CD4-positive, alpha-beta T cell treated with Interleukin-2 at 100 ng/mL for 4 hours (primary cell): Measurements from ENCODE around the gene C1orf159.

Experiments
- DNase-seq: peaks from one replicate; pipeline ENCODE4 v3.0.0-alpha.2; 2020; ENCODE audit warnings: low spot score

C1orf159 gene

DNA sequence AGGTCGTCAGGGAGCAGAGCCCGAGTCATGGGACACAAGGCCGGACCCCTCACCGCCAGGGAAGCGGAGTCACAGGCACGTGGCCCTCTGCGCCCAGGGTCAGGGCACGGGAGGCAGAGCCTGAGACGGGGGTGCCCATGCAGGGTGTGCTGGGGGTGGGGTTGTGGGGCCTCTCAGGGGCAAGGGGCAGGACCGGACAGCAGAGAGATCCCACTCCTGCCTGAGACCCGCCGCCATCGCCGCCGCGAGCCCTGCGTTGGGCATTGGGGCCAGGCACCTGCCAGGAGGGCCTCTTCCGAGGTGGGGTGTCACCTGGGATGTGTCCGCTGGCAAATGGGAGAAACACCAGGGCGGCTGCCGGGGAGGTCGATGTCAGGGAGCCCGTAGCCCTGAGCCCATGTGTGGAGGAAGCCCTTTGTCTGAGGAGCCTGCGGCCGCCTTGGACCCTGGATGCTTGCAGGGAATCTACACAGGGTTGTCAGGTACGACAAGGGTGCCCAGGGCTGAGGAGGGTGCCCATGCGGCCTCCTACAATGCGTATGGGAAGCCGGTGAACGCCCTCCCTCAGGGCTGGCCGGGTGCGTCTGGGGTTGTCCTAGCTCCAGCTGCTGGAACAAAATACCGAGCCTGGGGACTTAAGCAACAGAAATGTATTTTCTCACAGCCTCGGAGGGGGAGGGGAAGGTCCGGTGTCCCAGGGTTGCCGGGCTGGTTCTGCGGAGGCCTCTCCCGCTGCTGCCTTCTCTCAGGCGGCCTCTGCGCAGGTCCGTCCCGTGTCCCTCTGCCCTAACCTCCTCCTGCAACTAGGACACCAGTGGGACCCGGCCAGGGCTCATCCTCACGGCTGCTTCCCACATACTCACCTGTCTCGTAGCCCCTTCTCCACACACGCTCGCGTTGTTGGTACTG is 16.4 kb upstream of the C1orf159 start:
- DNase-seq = no peak

DNA sequence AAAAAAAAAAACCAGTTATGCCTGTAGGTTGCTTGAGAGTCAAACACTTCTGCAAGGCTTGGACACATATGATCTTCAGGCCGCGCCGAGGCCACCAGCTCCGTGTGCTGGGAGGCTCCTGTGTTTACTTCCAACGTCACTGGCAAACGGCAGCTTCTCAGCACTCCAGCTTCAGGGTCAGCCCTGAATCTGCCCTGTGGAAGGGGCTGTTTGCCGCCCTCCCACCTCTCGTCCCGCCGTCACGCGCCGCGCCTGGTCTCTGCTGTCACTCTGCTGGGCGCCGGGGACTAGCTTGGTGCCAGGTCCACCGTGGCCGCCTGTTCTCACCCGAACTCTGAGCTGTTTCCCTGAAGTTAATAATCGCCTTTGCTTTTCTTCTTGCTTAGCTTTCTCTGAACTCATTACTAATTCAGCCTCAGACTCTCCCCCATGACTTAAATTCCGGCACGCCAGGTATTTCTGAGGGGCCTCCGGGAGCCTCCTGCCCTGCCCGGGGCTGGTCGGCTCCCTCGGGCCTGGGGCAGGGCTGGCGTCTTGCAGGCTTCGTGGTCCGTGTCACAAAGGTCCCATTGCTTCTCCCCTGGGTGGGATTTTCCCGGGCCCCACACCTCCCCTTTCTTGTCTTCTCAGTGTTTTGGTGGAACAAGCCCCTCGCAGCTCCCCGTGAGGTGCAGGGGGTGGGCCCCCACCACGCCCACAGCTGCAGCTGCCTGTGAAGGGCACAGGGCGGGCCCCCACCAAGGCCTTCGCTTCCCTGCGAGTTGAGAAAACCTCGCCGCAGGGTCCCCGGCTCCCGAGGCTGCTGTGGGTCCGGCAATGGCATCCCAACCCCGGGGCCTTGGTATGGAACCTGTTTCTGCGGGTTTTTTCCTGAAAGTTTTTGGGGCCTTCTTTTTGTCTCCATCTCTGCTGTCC is 14.6 kb upstream of the C1orf159 start:
- DNase-seq = no peak

DNA sequence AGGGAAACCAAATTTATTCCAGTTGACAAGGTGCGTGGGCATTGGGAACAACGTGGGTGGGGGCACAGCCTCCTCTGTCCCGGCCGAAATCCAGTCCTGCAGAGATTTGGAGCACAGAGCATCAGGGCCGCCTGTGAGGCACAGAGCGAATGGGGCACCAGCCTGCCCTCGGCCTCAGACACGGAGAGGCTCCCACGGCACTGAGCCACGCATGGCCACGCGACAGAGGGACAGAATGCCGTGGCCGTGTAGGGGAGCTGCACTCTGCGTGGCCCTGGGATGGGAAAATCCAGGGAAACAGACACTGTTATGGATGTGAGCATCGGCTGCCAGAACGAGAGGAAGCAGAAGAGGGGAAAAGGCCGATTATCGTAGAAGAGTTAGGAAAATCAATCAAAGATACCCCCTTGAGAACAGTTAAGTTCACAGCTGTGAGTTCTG is 13.5 kb upstream of the C1orf159 start:
- no peak for DNase-seq

DNA sequence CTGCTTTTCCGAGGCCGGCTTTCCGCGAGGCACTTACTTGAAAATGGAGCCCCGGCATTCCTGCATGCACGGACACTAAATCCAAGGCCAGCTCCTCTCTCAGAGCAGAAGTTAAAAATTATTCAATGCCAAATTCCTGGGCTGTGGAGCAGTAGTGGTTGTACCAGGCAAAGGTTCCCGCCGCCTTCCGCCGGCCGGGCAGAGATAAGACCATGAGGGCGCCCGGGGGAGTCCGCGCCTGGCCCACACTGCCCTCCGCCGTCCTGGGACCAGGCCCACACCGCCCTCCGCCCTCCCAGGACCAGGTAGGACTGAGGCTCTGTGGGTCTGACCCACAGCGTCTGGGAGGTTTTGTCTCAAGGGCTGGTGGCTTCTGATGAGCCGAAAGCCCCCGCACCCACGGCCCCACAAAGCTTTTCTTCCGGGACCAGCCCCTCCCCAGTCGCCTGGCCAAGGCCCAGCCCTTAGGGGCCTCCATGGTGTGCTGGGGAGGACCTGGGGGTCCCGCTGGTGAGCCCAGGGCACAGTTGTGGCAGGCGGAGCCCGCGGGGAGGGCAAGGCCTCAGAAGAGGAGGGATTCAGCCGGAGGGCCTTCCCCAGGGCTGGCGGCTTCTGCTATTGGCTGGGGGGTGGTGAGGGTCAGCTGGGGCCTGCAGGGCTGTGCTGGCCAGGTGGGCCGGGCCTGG is 12.7 kb upstream of the C1orf159 start:
- DNase-seq = no peak

DNA sequence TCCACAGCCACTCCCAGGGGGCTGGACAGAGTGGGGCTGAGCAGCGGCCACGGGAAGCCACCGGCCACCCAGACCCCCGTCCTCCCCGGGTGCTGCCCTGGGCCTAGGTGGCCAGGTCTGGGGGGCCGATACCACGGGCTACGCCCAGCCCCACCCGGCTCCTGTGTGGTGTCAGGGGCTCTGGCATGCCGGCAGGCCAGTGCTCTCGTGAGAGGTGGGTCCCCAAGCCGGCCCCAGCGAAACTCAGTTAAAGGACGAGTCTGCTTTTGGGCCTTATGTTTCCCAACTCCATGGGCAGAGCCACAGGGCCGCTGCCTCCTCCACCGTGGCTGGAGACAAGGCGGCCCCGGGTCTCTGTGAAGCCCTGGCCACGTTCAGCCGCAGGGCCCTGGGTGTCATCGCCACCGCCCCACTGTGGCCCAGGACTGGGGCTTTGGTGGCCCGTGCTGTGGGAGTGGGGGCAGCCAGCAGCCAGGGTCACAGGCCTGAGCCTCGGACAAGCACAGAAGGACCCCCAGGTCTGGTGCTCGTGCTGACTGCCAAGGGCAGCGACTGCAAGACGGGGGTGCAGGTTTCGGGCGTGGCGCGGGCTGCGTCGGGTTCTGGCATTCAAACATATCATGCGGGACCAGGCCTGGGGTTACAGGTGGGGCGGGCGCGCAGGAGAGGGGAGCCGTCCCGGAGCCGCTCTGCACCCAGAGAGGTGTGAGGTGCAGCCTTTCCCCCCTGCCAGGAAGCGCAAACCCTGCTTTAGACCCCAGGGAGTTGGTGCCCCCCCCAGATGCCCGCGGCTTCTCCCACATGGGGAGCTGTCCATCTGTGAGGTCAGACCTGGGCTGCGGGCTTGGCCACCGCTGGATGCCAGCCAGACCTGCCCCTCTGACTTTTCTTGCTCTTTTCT is 11.9 kb upstream of the C1orf159 start:
- no peak for DNase-seq

DNA sequence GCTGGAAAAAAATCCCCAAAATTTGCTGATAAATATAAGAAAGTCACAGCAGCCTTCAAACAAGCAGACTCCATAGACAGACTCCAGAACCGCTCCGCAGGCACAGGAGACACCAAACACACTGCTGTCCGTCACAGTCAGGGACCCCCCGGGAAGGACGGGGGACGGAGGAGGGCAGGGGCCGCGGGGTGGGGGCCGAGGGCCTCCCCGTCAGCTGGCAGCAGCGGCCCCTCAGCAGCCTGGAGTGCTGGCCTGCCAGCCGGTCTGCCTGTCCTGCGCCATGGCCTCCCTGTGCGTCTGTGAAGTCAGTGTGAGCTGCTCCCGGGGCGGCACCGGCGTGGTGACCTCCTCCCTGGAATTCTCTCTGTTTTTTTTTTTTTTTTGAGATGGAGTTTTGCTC is 10.1 kb upstream of the C1orf159 start:
- DNase-seq = no peak

DNA sequence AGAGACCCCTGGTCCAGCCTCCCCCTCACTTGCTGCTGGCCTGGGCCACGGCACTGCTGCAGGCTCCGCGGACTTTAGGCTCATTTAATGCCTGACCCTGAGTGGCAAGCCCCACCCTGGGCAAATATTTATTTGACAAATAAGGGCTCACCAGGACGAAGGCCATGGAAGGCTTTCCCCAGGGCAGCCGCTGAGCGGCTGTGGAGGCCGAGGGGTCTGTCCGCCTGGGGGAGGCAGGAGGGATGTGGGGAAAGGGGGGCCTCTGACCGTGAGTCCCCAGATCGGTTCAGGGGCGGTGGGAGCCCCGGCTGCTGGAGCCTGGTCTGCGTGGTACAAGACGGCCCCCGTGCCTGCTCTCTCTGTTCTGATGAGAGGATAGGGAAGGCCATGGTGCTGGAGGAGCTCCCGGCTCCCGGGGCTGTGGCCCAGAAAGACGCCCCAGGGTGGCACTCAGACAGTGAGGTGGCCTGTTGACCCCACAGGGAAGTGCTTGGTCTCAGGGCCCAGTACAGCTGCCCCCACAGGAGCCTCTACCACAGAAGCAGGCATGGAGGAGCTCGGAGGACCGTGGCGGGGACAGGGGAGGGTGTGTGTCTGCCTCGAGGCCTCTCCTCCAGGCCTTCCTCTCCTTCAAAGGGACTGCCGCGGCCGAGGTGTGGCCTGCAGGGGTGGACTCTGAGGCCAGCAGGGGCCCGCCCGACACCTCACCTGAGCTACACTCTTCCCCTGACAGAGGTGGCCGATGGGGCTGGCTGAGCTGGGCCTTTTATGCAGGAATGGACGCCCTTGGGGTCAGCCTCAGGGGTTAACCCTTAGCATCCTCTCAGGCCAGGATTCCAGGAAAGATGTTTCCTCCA is 9.1 kb upstream of the C1orf159 start:
- no peak for DNase-seq

DNA sequence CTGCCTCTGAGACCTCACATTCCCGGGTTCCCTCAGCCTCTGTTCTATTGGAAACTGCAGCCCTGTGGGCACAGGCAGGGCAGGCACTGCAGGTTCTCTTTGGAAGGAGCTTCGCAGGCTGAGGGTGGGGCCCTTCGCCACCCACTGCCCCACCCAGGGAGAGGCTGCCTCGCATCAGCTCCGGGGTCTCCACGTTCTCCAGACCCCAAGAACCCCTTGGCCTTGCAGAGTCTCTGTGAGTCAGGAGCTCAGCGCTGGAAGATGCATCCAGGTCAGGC is 8.6 kb upstream of the C1orf159 start:
- no peak for DNase-seq

DNA sequence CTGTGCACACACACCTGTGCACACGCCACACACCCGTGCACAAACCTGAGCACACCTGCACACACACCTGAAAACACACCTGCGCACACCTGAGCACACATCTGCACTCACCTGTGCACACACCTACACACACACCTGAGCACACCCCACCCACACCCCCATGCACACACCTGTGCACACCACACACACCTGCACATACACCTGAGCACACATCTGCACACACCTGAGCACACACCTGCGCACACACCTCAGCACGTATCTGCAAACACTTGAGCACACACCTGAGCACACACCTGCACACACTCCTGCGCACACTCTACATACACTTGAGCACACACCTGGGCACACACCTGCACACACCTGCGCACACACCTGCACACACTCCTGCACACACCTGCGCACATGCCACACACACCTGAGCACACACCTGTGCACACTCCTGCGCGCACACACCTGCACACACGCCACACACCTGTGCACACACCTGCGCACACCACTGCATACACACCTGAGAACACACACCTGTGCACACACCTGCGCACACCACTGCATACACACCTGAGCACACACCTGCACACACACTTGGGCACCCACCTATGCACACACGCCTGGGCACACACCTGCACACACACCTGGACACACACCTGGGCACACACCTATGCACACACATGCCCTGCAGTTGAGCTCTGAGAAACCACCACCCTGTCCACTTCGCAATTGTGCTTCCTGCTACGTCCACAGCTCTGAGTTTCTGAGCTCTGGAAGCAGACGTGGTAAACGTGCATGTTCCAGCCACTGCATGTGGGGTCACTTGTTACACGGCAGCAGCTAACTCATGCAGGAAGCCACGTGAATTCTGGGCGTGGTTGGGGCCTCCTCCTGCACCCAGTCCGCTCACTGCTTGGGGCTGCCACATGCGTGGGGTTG is 8.0 kb upstream of the C1orf159 start:
- no peak for DNase-seq

DNA sequence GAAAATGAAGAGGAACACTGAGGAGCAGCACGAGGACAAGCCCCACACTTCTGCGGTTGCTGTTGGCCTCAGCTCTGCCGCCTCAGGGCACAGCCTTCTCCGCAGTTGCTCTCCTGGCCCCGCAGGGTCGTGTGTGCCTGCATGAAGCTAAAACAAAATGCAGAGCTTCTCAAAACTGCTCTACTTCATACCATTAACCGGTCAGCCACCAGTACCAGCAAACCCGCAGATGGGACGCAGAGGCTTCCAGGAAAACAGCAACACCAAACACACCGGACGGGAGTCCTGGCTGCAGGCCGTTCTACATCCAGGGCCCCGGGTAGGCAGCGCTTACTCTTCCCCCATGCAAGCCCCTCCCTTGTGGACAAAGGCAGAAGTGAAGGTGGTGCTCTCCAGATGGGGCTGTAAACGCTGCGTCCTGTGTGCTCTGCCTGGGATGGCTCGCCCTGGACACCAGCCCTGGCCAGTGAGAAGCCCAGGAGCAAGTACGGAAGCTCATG is 7.1 kb upstream of the C1orf159 start:
- no peak for DNase-seq

DNA sequence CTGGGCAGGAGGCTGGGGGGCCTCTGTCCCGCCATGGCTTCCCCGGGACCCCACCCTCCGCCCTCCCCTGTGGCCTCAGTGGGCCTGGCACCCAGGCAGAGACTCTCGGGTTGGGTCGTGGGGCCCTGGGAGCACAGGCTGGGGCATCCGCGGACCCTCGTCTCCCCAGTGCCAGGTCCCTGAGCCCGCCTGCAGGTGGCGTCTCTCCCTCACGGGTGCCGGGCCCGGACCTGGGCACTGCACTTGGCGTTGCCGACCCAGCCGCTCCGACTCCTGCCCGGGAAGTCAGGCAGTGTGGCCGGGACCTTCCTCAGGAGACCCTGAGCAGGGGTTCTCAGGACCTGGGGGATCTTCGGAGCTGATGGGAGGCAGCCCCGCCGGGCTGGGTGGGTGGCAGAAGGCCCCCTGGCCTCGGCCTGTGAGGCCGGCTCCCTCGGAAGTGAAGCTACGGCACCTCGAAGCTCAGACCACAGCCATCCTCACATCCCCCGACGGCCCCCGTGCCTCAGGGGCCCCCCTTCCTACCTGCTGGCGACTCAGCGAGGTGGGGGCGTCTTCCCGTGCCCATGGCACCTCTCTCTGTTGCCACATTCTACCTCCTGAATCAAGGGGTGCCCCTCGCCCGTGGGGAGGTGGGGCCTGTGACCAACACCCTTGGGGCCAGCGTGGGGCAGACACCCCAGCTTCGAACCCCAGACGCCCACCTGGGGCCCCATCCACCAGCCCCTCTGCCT is 6.4 kb upstream of the C1orf159 start:
- peak; percentile 84 for DNase-seq

DNA sequence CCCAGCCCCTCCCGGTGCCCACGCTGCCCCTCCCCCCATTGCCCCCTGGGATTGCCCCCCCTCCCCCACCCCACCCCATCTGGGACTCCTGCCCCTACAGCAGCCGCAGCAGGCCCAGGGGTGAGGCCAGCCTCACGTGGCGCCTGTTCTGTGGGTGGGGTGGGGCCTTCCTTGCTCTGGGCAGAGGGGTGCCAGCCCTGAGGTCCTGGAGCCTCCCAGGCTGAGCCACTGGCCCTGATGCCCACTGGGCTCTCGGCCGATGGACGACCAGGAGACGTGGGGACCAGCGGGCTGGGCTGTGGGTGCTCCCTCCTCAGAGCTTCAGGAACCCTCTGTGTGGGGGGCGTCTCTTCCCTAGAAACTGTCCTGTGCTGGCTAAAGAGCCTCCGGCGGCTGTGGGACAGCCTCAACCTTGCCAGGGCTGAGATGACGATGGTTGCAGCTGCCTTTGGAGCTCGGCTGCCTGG is 5.8 kb upstream of the C1orf159 start:
- no peak for DNase-seq

DNA sequence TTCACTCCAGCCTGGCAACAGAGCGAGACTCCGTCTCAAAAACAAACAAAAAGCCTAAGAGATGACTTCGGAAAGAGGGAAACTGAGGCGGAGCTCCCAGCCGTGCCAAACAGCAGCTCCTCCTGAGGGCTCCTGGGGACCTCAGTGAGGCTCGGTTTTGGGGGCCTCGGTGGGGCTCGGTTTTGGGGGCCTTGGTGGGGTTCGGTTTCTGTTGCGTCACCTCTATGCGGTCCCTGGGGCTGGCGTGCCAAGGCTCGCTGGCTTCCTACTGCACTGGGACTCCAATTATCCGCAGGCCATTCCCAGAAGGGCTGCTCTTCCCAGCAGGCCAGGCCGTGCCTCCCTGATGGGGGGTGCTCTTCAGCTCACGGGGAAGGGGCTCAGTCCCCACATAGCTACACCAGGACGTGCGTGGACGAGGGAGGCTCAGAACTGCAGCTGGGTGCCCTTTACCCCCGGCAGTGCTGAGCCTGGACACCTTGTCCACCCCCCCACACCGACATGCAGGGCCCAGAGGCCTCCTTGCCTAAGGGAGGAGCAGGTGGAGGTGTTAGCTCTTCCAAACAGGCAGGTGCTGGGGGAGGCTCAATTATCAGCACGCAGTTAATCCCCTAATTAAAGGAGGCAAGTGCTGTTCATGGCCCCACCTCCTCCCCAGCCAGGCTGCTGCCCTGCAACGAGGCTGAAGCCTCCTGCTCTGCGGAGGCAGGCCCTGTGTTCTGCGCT is 5.1 kb upstream of the C1orf159 start:
- DNase-seq = no peak

DNA sequence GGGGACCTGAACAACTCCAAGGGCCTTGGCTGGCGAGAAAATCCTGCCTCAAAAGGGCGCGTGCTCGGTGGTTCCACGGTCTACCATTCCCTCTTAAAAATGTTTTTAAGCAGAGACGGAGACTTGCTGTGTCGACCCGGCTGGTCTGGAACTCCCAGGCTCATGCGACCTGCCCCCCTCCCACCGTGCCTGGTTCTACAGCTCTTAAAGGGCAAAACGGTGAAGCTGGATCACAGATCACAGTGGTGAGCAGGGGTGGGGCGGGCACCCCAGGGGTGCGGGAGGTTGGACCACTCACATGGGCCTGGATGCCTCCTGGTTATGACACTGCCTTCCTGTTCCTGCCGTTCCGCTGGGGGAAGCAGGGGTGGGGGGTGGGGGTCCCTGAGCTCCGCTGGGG is 4.2 kb upstream of the C1orf159 start:
- no peak for DNase-seq

DNA sequence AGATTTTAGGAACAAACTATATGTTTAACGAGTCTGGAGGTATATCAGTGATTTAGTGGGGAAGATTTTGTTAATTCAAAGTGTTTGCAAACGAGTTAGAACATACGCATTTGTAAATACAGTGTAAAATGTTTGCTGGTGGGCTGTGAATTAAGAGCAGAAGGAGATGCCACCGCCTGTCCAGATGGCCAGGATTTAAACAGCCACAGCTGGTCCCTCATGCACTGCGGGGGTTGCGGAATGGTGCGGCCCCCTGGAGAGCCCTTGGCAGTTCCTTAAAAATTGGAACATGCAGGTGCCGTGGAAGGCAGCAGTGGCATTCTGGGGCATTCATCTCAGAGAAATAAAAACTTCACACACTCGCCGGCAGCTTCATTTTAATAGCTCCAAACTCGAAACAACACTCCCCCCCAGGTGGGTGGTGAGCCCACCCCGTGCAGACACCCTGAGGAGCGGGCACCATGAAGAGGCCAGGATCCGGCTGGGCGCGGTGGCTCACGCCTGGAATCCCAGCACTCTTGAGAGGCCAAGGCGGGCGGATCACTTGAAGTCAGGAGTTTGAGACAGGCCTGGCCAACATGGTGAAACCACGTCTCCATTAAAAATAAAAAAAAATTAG is 3.5 kb upstream of the C1orf159 start:
- DNase-seq = no peak

DNA sequence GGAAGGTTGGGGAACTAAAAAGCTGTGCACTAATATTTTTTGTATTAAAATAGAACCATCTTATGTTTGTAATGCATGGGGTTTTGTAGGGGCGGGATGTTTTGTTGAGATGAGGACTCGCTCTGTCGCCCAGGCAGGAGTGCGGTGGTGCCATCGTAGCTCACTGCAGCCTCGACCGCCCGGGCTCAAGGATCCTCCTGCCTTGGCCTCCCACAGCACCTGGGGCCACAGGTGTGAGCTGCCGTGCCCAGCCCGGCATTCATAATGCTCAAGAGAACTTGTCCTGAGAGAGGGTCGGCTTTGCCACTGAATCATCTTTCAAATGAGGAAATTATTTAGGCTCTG is 3.0 kb upstream of the C1orf159 start:
- DNase-seq = no peak
